Measurements from ENCODE around the gene CCNG2. TPM values are rescaled to one million over a fixed set of nuclear protein-coding genes. Genes with fewer than 3 reads are reported as not detected.

The CCNG2 gene
- total and polyA plus RNA-seq, 2 of the 13 experiments (the other 11 are each of a cell fraction or from before 2014, with no cell fraction given) = 3.9 to 11.5 TPM

DNA sequence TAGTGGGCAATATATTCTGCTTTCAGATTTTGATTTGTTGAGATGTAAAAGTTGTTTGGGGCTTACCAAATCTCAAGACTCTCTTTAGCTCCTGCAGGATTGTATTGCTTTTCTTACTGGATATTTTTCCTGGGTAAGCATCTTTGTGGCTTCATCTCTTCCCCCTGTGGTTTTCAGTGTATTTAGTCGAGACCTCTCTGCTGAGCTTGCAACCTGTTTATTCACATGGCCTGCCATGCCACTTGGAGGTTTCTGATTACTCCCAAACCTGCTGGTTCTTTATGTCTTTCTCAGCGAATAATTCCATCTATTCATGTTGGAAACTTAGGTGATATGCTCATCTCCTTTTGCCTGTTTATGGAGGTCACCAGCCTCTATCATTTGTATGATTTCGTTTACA, 10.9 kb downstream of the CCNG2 start:
- BruUV-seq (replicated peaks) = no TSS peak
- in situ Hi-C loops (cut with HindIII; ENCODE audit: extremely low pct_ligation_motif_present, low pct_unique_long_range_greater_than_20kb) (no loop called here), intact Hi-C loops (cut with micrococcal nuclease; ENCODE audit: unreplicated experiment) (no loop called here)
- 77% methylated on average over 3 of the region's 3 CpGs for WGBS (ENCODE audit: low lambda C conversion rate)
- peaks cover 7 to 28% of the 10 kb centered on the region in 2 experiments; a peak in 4 of 5 replicates for H3K36me3 ChIP-seq (replicated peaks in 1 of 2; ENCODE audit: control insufficient read depth in 1 of 2, insufficient read depth in 2 of 2, low read length in 2 of 2)
- H3K9me3 ChIP-seq (ENCODE audit: low read length) = no peaks in the 10 kb centered on the region
- no peaks in the 10 kb centered on the region for H3K4me1 ChIP-seq (ENCODE audit: insufficient read depth, low read length)
- DNase-seq (ENCODE audit: low spot score) (no peak), ATAC-seq (no peak), FAIRE-seq (no peak)
- no peaks in the 10 kb centered on the region for H3K79me2 ChIP-seq (ENCODE audit: insufficient read depth, low read length)
- H3K27me3 ChIP-seq (ENCODE audit: control insufficient read depth in 1 of 2, insufficient read depth in 2 of 2, low read length in 2 of 2) = no peaks in the 10 kb centered on the region
- no peak overlapping the region for H3K4me2 ChIP-seq (ENCODE audit: low read depth, low read length)
- H4K20me1 ChIP-seq (ENCODE audit: insufficient read depth, low read length) = no peaks in the 10 kb centered on the region
- TF ChIP-seq CEBPG (CRISPR knock-in tag; IDR thresholded peaks at IDR 0.05) = no peak
- no peak for TF ChIP-seq ZNF446 (CRISPR knock-in tag; IDR thresholded peaks at IDR 0.05)
- no peak for TF ChIP-seq ZNF879 (CRISPR knock-in tag; IDR thresholded peaks at IDR 0.05)
- TF ChIP-seq, protein P1, sequence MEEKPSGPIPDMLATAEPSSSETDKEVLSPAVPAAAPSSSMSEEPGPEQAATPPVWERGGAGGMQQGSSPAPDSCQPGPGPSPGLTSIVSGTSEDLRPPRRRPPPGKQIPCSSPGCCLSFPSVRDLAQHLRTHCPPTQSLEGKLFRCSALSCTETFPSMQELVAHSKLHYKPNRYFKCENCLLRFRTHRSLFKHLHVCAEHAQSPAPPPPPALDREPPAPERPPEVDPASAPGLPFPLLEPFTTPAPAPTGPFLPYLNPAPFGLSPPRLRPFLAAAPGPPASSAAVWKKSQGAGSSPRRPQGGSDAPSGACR (CRISPR knock-in tag; IDR thresholded peaks at IDR 0.05) = no peak
- no peak for TF ChIP-seq ZFP90 (CRISPR knock-in tag; IDR thresholded peaks at IDR 0.05; ENCODE audit: borderline replicate concordance)
- TF ChIP-seq, protein P2, sequence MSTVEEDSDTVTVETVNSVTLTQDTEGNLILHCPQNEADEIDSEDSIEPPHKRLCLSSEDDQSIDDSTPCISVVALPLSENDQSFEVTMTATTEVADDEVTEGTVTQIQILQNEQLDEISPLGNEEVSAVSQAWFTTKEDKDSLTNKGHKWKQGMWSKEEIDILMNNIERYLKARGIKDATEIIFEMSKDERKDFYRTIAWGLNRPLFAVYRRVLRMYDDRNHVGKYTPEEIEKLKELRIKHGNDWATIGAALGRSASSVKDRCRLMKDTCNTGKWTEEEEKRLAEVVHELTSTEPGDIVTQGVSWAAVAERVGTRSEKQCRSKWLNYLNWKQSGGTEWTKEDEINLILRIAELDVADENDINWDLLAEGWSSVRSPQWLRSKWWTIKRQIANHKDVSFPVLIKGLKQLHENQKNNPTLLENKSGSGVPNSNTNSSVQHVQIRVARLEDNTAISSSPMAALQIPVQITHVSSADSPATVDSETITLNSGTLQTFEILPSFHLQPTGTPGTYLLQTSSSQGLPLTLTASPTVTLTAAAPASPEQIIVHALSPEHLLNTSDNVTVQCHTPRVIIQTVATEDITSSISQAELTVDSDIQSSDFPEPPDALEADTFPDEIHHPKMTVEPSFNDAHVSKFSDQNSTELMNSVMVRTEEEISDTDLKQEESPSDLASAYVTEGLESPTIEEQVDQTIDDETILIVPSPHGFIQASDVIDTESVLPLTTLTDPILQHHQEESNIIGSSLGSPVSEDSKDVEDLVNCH (CRISPR knock-in tag; IDR thresholded peaks at IDR 0.05) = no peak
- TF ChIP-seq HNRNPH1 (optimal IDR thresholded peaks at IDR 0.05; ENCODE audit: low read depth, low read length) = no peak
- no peak for TF ChIP-seq FOSL1 (CRISPR knock-in tag; IDR thresholded peaks at IDR 0.05; ENCODE audit: borderline replicate concordance)
- no peak for TF ChIP-seq NFE2 (CRISPR knock-in tag; IDR thresholded peaks at IDR 0.05)
- no peak for TF ChIP-seq PCBP1 (IDR thresholded peaks at IDR 0.05; ENCODE audit: borderline replicate concordance, low read depth, low read length)
- TF ChIP-seq MTF2 (CRISPR knock-in tag; IDR thresholded peaks at IDR 0.05; ENCODE audit: borderline replicate concordance) = no peak
- no peak for TF ChIP-seq HOXA7 (CRISPR knock-in tag; IDR thresholded peaks at IDR 0.05)
- TF ChIP-seq, protein P3, sequence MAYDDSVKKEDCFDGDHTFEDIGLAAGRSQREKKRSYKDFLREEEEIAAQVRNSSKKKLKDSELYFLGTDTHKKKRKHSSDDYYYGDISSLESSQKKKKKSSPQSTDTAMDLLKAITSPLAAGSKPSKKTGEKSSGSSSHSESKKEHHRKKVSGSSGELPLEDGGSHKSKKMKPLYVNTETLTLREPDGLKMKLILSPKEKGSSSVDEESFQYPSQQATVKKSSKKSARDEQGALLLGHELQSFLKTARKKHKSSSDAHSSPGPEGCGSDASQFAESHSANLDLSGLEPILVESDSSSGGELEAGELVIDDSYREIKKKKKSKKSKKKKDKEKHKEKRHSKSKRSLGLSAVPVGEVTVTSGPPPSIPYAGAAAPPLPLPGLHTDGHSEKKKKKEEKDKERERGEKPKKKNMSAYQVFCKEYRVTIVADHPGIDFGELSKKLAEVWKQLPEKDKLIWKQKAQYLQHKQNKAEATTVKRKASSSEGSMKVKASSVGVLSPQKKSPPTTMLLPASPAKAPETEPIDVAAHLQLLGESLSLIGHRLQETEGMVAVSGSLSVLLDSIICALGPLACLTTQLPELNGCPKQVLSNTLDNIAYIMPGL (CRISPR knock-in tag; IDR thresholded peaks at IDR 0.05; ENCODE audit: borderline replicate concordance in 1 of 2, low read depth in 1 of 2) = no peak
- TF ChIP-seq ZBTB20 (CRISPR knock-in tag; IDR thresholded peaks at IDR 0.05; ENCODE audit: borderline replicate concordance, low read depth) = no peak
- TF ChIP-seq, protein P4, sequence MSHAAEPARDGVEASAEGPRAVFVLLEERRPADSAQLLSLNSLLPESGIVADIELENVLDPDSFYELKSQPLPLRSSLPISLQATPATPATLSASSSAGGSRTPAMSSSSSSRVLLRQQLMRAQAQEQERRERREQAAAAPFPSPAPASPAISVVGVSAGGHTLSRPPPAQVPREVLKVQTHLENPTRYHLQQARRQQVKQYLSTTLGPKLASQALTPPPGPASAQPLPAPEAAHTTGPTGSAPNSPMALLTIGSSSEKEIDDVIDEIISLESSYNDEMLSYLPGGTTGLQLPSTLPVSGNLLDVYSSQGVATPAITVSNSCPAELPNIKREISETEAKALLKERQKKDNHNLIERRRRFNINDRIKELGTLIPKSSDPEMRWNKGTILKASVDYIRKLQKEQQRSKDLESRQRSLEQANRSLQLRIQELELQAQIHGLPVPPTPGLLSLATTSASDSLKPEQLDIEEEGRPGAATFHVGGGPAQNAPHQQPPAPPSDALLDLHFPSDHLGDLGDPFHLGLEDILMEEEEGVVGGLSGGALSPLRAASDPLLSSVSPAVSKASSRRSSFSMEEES (CRISPR knock-in tag; IDR thresholded peaks at IDR 0.05) = no peak
- H3K4me3 ChIP-seq (replicated peaks in 1 of 3; ENCODE audit: insufficient read depth in 1 of 3, low read depth in 2 of 3, low read length in 3 of 3) = no peak overlapping the region
- H3K9ac ChIP-seq (ENCODE audit: insufficient read depth, low read depth, low read length) = no peak overlapping the region
- H3K27ac ChIP-seq (ENCODE audit: extremely low read length, insufficient read depth, low read length) = no peak overlapping the region
- POLR2A ChIA-PET = no interaction called here
- CTCF ChIA-PET (ENCODE audit: low intra/inter-chr PET ratio, low total read pairs) = no interaction called here
- H2AFZ ChIP-seq (ENCODE audit: low read length) = no peak overlapping the region

Data from HepG2 (cell line).